Stomach smooth muscle (tissue), 2 donors: ENCODE results near the gene CNTNAP5.

Source experiments
- H3K27ac ChIP-seq: one replicate; pipeline ENCODE4 v1.7.0; 2013; ENCODE audit warnings: mild to moderate bottlenecking, low read length, inconsistent platforms
- H3K27me3 ChIP-seq, 2 donors: one replicate each; pipeline ENCODE4 v1.7.0; 2013; ENCODE audit warnings: low read length in 2 of 2; ENCODE audit not compliant: insufficient read depth in 2 of 2, control insufficient read depth in 1 of 2
- H3K36me3 ChIP-seq, 2 donors: one replicate each; pipeline ENCODE4 v1.7.0; 2013; ENCODE audit warnings: low read length in 2 of 2; ENCODE audit not compliant: control insufficient read depth in 2 of 2, insufficient read depth in 2 of 2
- H3K4me1 ChIP-seq: one replicate; pipeline ENCODE4 v1.7.0; 2013; ENCODE audit warnings: low read length; ENCODE audit not compliant: control insufficient read depth, insufficient read depth
- H3K4me3 ChIP-seq, 2 donors: one replicate each; pipeline ENCODE4 v1.7.0; 2013; ENCODE audit warnings: low read length in 2 of 2
- H3K9ac ChIP-seq, 2 donors: one replicate each; pipeline ENCODE4 v1.7.0; 2013; ENCODE audit warnings: low read length in 2 of 2, mild to moderate bottlenecking in 1 of 2
- H3K9me3 ChIP-seq, 2 donors: one replicate each; pipeline ENCODE4 v1.7.0; 2013; ENCODE audit warnings: low read length in 2 of 2; ENCODE audit not compliant: control insufficient read depth in 2 of 2
- donor health status: healthy.
- donor health status: Pancreatic carcinoma.

Gene CNTNAP5

DNA sequence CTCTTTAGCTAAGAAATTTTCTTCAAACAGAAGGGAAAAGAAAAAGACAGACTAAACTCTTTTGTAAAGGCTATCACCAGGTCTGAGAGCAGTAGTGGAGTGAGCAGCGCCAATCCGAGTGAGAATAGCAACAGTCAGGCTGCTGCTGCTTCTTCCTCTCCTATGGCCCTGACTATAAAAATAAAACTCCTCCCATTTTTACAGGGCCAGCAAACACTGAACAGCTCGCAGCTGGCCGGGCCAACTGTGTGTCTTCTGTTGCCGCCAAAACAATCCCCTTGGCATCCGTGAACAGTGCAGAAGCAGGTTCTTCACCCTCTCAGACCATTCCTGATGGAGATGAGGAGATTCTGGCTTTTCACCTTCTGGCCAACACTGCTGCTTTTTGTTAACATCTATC, 124.5 kb downstream of the CNTNAP5 start:
- Histone ChIP-seq H3K27ac (no peak overlapping the region), H3K9ac (no peak overlapping the region), H3K36me3 (no peaks in the 10 kb centered on the region), H3K4me1 (no peaks in the 10 kb centered on the region), H3K4me3 (no peak overlapping the region), H3K27me3 (peaks cover 0 to 1% of the 10 kb centered on the region in 2 donors), H3K9me3 (no peaks in the 10 kb centered on the region)

DNA sequence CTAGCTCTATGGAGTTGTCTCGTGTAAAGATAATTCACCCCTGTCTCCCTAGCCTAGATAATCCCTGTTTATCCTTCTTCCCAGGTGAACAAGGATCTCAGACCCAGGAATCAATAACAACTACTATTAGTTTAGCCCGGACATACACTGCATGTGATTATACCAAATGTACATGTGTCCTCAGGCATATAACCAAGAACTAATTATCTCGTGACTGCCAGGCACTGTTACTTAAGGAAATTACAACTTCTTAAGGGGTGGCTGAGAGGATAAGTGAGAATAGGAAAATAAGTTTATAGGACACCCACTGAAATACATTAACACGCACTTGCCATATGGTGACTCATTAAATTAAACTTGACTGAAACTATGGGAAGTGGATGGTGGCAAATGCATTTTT, 126.6 kb downstream of the CNTNAP5 start:
- Histone ChIP-seq H3K9ac (no peak overlapping the region), H3K36me3 (no peaks in the 10 kb centered on the region), H3K4me1 (no peaks in the 10 kb centered on the region), H3K9me3 (no peaks in the 10 kb centered on the region), H3K4me3 (no peak overlapping the region), H3K27me3 (peaks cover 0 to 2% of the 10 kb centered on the region in 2 donors), H3K27ac (no peak overlapping the region)

DNA sequence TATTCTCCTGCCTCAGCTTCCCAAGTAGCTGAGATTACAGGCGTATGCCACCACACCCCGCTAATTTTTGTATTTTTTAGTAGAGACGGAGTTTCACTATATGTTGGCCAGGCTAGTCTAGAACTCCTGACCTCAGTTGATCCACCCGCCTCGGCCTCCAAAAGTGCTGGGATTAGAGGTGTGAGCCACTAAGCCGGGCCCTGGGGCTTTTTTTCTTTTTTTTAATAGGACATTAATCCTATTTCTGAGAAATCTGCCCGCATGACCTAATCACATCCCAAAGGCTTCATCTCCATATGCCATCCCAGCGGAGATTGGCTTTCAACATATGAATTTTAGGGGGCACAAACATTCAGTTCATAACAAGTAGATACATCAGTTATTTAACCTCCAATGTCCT, 128.6 kb downstream of the CNTNAP5 start:
- H3K27ac ChIP-seq, result no peak overlapping the region
- H3K4me3 ChIP-seq, result no peak overlapping the region
- peaks cover 0 to 2% of the 10 kb centered on the region in 2 donors for H3K27me3 ChIP-seq
- no peaks in the 10 kb centered on the region for H3K9me3 ChIP-seq
- H3K36me3 ChIP-seq, result no peaks in the 10 kb centered on the region
- H3K9ac ChIP-seq, result no peak overlapping the region
- H3K4me1 ChIP-seq, result no peaks in the 10 kb centered on the region

DNA sequence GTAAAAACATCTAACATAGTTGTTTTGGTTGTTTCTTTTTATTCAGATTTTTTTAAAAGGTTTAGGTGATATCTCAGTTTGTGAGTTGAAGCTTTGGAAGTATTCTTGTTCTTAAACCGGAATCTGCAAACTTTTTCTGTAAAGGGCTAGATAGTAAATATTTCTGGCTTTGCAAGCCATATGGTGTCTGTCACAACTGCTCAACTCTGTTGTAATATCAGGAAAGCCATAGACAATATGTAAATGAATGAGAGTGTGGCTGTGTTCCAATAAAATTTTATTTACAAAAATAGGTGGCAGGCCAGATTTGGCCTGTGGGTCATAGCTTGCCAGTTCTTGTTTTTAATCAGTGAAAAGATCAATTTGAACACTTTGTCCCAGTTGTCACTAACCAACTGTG, 134.1 kb downstream of the CNTNAP5 start:
- Histone ChIP-seq H3K4me3 (no peak overlapping the region), H3K27ac (no peak overlapping the region), H3K9ac (no peak overlapping the region), H3K4me1 (no peaks in the 10 kb centered on the region), H3K27me3 (peaks cover 0 to 2% of the 10 kb centered on the region in 2 donors), H3K9me3 (no peaks in the 10 kb centered on the region), H3K36me3 (no peaks in the 10 kb centered on the region)

DNA sequence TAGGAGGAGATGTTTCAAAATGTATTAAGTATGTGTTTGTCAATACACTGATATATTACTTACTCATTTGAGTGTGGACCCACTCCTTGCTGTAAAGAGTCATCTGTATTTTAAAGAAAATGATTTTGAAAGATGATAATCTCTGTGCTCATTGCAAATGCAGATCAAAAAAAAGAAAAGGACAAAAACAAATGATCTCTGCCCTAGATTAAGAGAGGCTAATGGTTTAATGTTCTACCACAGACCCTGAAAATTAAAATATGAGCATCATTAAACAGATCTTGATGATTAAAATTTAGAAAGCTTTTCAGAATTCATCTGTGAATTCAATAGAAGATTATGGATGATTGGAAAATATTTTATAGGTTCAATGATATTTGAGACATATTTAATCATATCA, 136.5 kb downstream of the CNTNAP5 start:
- Histone ChIP-seq H3K9ac (no peak overlapping the region), H3K4me1 (no peaks in the 10 kb centered on the region), H3K36me3 (no peaks in the 10 kb centered on the region), H3K27ac (no peak overlapping the region), H3K9me3 (no peaks in the 10 kb centered on the region), H3K27me3 (no peaks in the 10 kb centered on the region), H3K4me3 (no peak overlapping the region)

DNA sequence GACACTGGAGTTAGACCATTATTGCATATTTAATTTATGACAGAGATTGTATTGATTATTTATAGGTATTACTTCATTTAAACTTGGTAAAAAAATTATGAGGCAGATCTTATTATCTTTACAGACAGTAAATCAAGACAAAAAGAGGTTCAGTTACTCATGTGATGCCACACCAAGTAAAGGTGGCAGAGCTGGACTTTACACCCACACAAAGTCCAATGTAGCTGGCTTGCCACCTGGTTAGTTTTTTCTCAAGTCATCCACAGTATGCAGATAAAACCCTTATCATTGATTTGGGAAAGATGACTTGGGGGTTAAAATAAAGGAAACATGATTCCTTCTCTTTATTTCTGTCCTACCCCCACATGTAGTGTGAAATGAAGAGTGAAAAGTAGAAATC, 137.2 kb downstream of the CNTNAP5 start:
- H3K4me1 ChIP-seq, result no peaks in the 10 kb centered on the region
- H3K9me3 ChIP-seq, result no peaks in the 10 kb centered on the region
- H3K27ac ChIP-seq, result no peak overlapping the region
- H3K4me3 ChIP-seq, result no peak overlapping the region
- no peak overlapping the region for H3K9ac ChIP-seq
- H3K27me3 ChIP-seq, result no peaks in the 10 kb centered on the region
- no peaks in the 10 kb centered on the region for H3K36me3 ChIP-seq

DNA sequence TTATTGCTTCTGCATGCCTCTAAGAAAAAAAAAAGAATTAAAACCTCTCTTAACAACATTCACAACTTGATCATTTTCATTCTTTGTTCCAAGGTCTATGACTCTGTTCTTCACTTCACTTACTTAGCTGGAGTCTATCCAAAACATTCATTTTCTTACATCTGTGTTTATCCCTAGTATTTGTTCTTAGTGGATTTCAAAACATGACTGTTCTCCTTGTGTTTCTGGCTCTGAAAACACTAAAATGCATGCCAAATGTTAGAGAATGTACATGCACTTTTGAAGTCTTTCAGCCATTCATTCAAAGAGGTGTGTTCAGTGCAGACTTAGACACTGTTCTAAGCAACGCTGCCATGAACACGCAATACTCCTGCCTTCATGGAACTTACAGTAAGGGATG, 138.8 kb downstream of the CNTNAP5 start:
- Histone ChIP-seq H3K27me3 (no peaks in the 10 kb centered on the region), H3K36me3 (no peaks in the 10 kb centered on the region), H3K4me1 (no peaks in the 10 kb centered on the region), H3K9me3 (no peaks in the 10 kb centered on the region), H3K9ac (no peak overlapping the region), H3K4me3 (no peak overlapping the region), H3K27ac (no peak overlapping the region)

DNA sequence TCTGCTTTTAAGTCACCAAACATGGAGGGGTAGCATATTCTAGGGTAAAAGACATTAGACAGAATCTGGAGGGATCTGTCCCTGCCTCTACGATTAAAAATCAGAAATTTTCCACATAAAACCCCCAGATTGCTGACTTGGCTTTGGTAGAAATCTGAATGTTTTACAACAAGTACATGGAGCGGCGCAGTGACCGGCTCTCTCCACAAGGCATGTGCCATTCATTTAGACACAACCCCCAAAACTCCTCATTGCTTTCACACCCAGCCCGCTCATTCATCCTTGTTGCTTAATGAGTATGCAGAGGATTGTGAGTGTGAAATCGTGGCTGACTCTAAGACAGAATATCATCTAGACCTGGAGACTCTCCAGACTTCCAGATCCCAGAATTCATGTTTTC, 140.6 kb downstream of the CNTNAP5 start:
- H3K9me3 ChIP-seq, result no peaks in the 10 kb centered on the region
- no peaks in the 10 kb centered on the region for H3K4me1 ChIP-seq
- no peak overlapping the region for H3K9ac ChIP-seq
- H3K36me3 ChIP-seq, result no peaks in the 10 kb centered on the region
- H3K4me3 ChIP-seq, result no peak overlapping the region
- no peak overlapping the region for H3K27ac ChIP-seq
- no peaks in the 10 kb centered on the region for H3K27me3 ChIP-seq

DNA sequence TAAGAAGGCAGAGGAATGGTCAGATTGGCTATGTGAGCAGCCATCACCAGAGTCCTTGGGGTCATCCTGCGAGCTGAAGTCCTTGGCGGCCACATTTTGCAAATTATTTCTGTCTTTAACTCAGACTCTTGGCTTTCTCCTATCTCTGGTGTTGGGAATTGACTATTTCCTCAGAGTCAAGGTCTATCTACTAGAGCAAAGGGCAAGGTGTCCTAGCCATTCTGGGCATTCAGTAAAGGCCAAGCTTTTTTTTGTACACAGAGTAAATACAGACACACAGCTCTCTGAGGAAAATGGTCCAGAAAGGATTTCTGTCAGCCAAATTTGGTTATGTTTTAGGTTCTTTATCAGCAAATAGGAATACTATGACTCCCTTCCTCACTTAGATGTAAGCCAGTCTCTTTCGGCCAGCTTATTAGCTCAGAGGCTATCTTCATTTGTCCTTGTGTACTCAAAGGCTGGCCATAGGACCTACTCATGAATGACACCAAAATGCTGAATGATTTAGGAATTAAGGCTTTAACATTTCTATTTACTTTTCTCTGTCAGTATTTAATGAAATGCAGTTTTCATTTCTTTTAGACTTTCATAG, 146.5 kb downstream of the CNTNAP5 start:
- H3K27me3 ChIP-seq, result no peaks in the 10 kb centered on the region
- H3K4me3 ChIP-seq, result no peak overlapping the region
- no peaks in the 10 kb centered on the region for H3K36me3 ChIP-seq
- no peaks in the 10 kb centered on the region for H3K4me1 ChIP-seq
- no peak overlapping the region for H3K9ac ChIP-seq
- no peak overlapping the region for H3K27ac ChIP-seq
- peaks cover 0 to 3% of the 10 kb centered on the region in 2 donors for H3K9me3 ChIP-seq

DNA sequence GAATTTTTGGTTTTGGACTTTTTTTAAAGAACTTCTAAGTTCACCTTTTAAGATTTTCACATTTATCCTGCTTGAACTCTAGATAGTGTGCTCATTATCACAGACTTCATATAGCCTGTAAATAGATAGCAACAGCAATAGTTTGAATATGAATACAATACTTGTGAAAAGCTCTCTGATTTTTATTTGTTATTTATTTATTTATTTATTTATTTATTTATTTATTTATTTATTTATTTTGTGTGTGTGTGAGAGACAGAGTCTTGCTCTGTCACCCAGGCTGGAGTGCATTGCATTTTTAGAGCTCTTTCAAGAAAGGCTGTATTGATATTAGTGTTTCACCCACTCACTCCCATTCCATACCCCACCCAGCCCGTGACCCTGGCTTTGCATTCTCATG, 153.6 kb downstream of the CNTNAP5 start:
- H3K4me3 ChIP-seq, result no peak overlapping the region
- no peaks in the 10 kb centered on the region for H3K36me3 ChIP-seq
- H3K27ac ChIP-seq, result no peak overlapping the region
- H3K9me3 ChIP-seq, result no peaks in the 10 kb centered on the region
- H3K4me1 ChIP-seq, result no peaks in the 10 kb centered on the region
- H3K27me3 ChIP-seq, result no peaks in the 10 kb centered on the region
- H3K9ac ChIP-seq, result no peak overlapping the region

DNA sequence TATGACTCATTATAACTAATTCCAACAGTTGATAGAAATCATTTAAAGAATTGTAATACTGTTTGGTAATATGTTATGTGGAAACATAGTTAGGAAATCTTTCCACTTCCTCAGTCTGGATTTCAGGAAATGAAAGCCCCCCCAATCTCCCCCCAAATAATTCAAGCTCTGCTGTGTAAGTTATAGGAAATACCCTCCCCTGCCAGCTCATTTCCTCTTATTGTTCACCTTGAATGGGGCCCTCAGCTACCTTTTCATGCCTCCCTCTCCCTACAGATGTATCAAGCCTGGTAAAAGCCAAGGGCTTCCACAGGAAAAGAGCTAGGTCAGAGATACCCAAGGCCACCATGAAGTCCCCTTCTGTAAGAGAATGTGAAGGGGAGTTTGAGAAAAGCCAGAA, 155.5 kb downstream of the CNTNAP5 start:
- H3K9me3 ChIP-seq, result no peaks in the 10 kb centered on the region
- no peak overlapping the region for H3K9ac ChIP-seq
- H3K4me3 ChIP-seq, result no peak overlapping the region
- H3K36me3 ChIP-seq, result no peaks in the 10 kb centered on the region
- H3K27me3 ChIP-seq, result no peaks in the 10 kb centered on the region
- H3K4me1 ChIP-seq, result no peaks in the 10 kb centered on the region
- no peak overlapping the region for H3K27ac ChIP-seq
